ENCODE measurements around the gene MACROH2A1.

MACROH2A1 gene

GRCh38 chr5:135398160-135398854 lies 724 bp downstream of the MACROH2A1 start:
- in situ Hi-C loops (cut with MboI; ENCODE audit: low sequenced_read_pairs) = no loop called here

DNA sequence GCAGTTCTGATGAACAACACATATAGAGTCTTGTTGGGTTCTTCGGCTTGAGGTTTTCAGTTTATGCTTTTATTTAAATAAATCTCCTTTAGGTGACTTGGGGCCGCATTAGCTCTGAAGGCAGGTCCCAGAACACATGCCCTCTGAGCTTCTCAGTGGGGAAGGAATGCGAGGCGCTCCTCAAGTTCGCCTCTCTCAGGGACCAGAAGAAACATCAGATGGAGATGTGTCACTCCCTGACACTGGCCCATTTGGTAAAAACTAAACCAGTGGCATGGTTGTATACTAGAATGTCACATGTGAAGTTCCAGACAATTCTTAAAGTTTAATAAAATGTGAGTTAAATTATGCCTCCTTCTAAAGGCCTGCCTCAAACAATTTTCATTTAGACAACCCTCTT lies 1.9 kb downstream of the MACROH2A1 start:
- in situ Hi-C loops (cut with MboI; ENCODE audit: low sequenced_read_pairs) = no loop called here

DNA sequence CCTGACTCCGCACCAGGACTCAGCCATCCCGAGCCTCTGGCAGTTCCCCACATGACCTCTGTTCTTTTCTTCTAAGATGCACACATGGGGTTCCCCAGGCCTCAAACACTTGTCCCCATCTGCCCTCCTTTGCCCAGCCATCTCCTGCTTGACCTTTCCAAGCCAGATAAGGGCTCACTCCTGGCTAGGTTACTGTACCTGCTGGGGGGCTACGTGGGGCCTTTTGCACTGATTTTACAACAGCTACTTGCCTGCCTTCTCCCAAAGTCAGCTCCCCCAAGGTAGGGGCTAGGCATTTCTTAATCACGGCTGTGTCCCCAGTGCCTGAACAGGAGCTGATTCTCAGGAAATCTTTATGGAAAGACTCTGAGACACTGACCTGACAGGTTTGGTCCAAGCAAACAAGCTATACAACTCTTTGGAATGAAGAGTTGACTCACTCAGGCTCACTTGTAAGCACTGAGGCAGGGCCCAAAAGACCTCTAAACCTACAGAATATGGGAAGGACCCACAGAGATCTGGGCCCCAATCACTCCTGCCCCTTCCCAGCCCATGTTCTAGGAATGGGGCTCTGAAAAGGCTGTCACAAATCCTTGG lies 2.5 kb downstream of the MACROH2A1 start:
- in situ Hi-C loops (cut with MboI; ENCODE audit: low sequenced_read_pairs) = no loop called here

DNA sequence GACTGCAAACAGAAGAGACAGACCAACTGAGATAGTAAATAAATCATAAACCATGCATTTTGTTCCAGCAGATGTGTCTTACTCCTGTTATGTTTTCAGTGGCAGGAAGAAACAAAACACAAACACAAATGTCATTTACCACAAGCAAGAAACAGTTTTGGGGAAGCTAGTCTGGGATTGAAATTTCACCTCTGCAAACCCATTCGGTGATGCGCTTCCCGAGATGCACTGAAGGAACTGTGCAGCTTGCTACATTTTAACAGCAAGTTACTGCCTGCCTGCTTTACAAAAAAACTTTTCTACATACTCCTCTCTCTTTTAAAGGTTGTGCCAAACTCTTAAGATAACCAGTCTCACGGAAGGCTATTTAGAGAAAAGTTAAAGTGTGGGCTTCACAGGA lies 3.2 kb downstream of the MACROH2A1 start:
- in situ Hi-C loops (cut with MboI; ENCODE audit: low sequenced_read_pairs) = no loop called here

DNA sequence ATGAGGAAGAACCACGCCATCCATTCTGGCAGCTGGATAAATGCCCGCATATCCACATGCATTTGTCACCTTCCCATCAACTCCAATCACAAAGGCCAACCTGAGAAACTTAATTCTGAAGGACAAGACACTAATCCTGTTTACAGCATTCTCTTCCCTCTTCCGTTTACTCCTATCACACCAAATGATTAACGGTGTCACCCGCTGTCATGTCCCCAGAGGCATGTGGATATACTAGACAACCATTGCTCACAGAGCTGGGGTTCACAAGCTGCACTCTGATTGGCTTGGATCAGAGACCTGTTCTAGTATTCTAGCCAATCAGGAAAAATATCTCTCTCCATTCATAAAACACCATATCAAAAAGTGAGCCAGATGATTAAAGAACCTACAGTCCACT lies 3.6 kb downstream of the MACROH2A1 start:
- in situ Hi-C loops (cut with MboI; ENCODE audit: low sequenced_read_pairs) = no loop called here

- in situ Hi-C loops (cut with MboI; ENCODE audit: low sequenced_read_pairs) = no loop called here
Observed at GRCh38 chr5:135394095-135394494, 4.9 kb downstream of the MACROH2A1 start.

- in situ Hi-C loops (cut with MboI; ENCODE audit: low sequenced_read_pairs) = no loop called here
Observed at GRCh38 chr5:135393691-135394090, 5.3 kb downstream of the MACROH2A1 start.

- in situ Hi-C loops (cut with MboI; ENCODE audit: low sequenced_read_pairs) = no loop called here
Observed at GRCh38 chr5:135393229-135393628, 5.8 kb downstream of the MACROH2A1 start.

- in situ Hi-C loops (cut with MboI; ENCODE audit: low sequenced_read_pairs) = no loop called here
Observed at GRCh38 chr5:135392256-135392655, 6.8 kb downstream of the MACROH2A1 start.

DNA sequence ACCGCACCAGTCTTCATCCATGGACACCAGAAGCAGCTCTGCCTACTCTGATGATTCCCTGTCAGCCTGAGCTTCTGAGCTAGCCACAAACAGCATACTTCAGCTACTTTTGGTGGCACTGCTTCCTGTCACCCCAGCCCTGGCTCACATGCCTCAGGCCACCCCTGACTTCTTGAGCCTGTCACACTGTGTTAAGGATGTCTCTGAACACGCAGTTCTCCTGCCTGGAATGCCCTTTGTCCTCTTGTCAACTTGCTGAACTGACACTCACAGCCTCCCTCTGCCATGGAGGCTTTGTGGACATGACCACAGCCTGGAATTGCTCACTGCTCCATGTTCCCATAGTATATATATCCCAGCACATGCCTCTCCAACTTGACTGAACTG lies 7.2 kb downstream of the MACROH2A1 start:
- in situ Hi-C loops (cut with MboI; ENCODE audit: low sequenced_read_pairs) = no loop called here

- in situ Hi-C loops (cut with MboI; ENCODE audit: low sequenced_read_pairs) = no loop called here
Observed at GRCh38 chr5:135391116-135391868, 7.7 kb downstream of the MACROH2A1 start.

DNA sequence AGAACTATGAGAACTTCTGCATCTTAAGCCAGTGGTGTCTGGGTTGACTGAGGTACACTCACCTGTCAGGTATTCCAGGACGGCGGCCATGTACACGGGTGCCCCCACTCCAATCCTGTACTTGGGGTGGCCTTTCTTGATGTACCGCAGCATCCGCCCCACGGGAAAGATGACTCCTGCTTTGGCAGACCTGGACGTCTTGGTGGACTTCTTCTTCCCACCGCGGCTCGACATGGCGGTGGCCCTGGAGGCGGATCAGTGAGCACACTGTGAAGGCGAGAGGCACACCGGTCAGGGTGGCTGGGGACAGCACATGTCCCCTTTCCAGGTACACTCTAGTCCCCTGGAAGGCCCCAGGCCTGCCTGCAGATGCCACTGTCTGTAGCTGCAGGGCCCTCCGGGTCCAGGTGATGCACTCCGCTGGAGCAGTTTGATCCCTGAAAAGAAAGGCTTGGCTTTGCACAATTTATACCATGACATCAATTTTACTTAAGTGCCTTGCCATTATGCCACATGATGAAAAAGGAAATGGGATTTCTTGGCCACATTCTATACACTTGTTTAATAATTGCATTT lies 10.1 kb downstream of the MACROH2A1 start:
- in situ Hi-C loops (cut with MboI; ENCODE audit: low sequenced_read_pairs) = no loop called here

- in situ Hi-C loops (cut with MboI; ENCODE audit: low sequenced_read_pairs) = no loop called here
Observed at GRCh38 chr5:135387629-135387960, 11.4 kb downstream of the MACROH2A1 start.

- in situ Hi-C loops (cut with MboI; ENCODE audit: low sequenced_read_pairs) = no loop called here
Observed at GRCh38 chr5:135386886-135387628, 12.0 kb downstream of the MACROH2A1 start.

- in situ Hi-C loops (cut with MboI; ENCODE audit: low sequenced_read_pairs) = no loop called here
Observed at GRCh38 chr5:135386096-135386495, 12.9 kb downstream of the MACROH2A1 start.

GRCh38 chr5:135385576-135385975 lies 13.5 kb downstream of the MACROH2A1 start:
- in situ Hi-C loops (cut with MboI; ENCODE audit: low sequenced_read_pairs) = no loop called here

DNA sequence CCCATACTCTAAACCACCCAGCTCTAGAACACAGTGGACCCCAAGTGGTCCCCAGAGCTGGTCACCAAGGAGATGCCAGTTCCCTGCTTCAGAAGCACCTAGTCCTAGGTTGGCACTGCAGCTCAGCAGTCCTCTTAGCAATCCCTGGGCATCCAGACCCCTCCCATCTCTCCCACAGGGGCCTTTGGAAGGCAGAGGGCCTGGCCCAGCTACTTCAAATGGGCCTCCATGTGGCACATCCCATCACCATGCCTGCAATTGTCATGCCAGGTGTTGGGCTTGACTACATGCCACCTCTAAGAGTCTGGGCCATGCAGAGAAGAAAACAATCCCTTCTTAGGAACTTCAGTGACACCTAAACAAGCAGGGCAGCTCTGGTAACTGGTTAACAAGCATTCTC lies 14.1 kb downstream of the MACROH2A1 start:
- in situ Hi-C loops (cut with MboI; ENCODE audit: low sequenced_read_pairs) = no loop called here

DNA sequence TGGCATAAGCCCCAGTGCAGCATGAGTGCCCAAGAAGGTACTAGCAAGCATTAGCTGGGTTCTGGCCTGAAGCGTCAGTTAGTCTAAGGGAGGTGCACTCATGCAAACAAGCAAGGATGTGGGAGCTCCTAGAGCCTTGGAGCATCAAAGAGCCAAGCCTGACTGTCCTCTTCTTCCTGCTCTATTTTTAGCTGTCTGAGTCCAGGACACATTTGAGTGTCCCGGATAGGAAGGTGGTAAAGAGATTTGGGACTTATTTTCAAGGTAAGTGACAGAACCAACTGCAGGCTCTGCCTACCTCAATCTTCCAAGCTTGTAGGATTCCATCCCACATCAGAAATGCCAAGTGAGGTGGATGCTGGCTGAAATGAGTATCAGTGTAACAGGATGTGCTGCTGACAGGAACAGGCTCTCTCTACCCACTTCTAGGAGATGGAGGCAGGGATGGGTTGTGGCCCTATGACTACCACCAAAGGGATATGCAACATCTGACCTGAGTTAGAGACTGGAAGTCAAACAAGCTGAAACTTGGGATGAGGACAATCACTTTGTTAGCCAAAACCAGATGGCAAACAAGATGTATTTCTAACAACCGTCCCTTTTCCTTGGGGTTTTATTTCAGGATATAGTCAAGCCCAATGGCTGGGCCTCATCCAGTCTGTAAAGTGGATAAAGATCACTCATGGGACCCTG lies 15.1 kb downstream of the MACROH2A1 start:
- in situ Hi-C loops (cut with MboI; ENCODE audit: low sequenced_read_pairs) = no loop called here

DNA sequence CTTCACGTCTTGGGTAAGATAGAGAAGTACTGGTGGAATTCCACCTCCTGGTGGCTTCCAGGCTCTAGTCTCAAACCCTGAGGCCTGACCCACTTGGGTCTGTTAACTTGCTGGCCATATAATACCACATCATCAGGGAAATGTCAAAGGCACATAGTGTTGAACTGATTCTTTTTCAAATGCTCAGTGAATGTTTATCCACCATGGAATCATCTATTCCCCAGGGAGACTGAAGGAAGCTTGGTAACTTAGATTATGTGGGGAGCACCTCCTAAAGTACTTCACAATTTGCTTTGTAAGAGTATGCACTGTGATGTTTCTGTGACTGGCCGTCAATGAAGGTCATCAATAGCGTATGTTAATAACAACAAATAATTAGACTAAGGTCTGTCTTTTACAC lies 16.1 kb downstream of the MACROH2A1 start:
- in situ Hi-C loops (cut with MboI; ENCODE audit: low sequenced_read_pairs) = no loop called here

- in situ Hi-C loops (cut with MboI; ENCODE audit: low sequenced_read_pairs) = no loop called here
Observed at GRCh38 chr5:135382106-135382790, 16.8 kb downstream of the MACROH2A1 start.
